ENCODE data around the gene TBL1X.
"Not testable (repeated sequence)": the region's sequence is repeated elsewhere in the genome, so short reads cannot be mapped to it uniquely, and the experiment has no call there.

Gene TBL1X

DNA sequence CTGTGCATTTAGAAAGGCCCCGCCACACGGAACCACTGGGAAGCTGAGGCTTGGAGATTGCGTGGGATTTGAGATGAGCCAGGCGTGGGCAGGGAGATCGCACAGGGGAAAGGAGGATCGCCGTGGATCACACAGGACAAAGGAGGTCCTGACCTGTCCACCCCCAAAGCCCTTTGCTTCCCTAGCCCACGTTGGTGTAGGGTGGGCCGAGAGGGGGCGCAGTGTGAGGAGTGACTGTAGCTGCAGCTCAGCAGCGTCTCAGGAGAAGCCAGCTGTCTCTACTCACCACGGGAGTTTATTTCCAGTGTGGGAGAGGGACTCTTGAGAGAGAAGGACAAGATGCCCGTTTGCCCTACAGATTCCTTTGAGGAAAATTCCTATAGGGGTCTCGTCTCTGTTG is 62.1 kb downstream of the TBL1X start:
- H3K4me3 ChIP-seq (ENCODE audit: low read length), result no peak overlapping the region
- no peak for DNase-seq (ENCODE audit: low read depth, low spot score)

DNA sequence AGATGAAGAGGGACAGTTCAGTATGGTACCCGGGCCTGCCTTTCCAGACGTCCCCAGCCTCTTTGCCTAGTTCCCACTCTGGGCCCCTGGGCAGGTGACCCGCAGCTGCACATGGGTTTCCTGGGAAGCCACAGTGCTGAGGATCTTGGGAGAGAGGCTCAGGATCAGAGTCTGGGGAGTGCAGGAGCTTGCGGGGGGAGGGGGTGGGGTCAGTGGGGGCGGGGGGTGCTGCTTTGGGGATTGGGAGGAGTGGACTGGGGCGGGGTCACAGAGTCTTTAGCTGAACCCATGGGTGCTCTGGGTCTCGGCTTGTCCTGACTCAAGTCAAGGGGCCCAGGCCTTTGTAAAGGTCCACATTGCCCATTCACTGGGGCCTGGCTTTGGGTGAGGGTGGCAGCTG is 63.6 kb downstream of the TBL1X start:
- no peak for DNase-seq (ENCODE audit: low read depth, low spot score)
- no peak overlapping the region for H3K4me3 ChIP-seq (ENCODE audit: low read length)

- H3K4me3 ChIP-seq (ENCODE audit: low read length), result no peak overlapping the region
- DNase-seq (ENCODE audit: low read depth, low spot score), result no peak
Measured at GRCh38 chrX:9529223-9529622, 64.4 kb downstream of the TBL1X start.

- no peak for DNase-seq (ENCODE audit: low read depth, low spot score)
- no peak overlapping the region for H3K4me3 ChIP-seq (ENCODE audit: low read length)
Measured at GRCh38 chrX:9530848-9531274, 66.0 kb downstream of the TBL1X start.

- no peak overlapping the region for H3K4me3 ChIP-seq (ENCODE audit: low read length)
- DNase-seq (ENCODE audit: low read depth, low spot score), result no peak
Measured at GRCh38 chrX:9532349-9532748, 67.5 kb downstream of the TBL1X start.

GRCh38 chrX:9533611-9534010 is 68.8 kb downstream of the TBL1X start:
- no peak overlapping the region for H3K4me3 ChIP-seq (ENCODE audit: low read length)
- no peak for DNase-seq (ENCODE audit: low read depth, low spot score)

GRCh38 chrX:9534686-9535085 is 69.8 kb downstream of the TBL1X start:
- H3K4me3 ChIP-seq (ENCODE audit: low read length), result no peak overlapping the region
- DNase-seq (ENCODE audit: low read depth, low spot score), result no peak

GRCh38 chrX:9535101-9535500 is 70.2 kb downstream of the TBL1X start:
- no peak overlapping the region for H3K4me3 ChIP-seq (ENCODE audit: low read length)
- no peak for DNase-seq (ENCODE audit: low read depth, low spot score)

DNA sequence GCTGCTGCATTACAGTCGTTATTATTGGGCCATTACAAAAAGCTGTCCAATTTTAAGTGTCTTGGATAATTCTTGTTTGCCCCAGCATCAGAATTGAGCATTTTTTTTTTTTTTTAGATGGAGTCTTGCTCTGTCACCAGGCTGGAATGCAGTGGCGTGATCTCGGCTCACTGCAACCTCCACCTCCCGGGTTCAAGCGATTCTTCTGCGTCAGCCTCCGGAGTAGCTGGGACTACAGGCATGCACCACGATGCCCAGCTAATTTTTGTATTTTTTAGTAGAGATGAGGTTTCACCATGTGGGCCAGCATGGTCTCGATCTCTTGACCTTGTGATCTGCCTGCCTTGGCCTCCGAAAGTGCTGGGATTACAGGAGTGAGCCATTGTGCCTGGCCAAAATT is 71.3 kb downstream of the TBL1X start:
- not testable (repeated sequence) for H3K4me3 ChIP-seq (ENCODE audit: low read length); DNase-seq (ENCODE audit: low read depth, low spot score)

DNA sequence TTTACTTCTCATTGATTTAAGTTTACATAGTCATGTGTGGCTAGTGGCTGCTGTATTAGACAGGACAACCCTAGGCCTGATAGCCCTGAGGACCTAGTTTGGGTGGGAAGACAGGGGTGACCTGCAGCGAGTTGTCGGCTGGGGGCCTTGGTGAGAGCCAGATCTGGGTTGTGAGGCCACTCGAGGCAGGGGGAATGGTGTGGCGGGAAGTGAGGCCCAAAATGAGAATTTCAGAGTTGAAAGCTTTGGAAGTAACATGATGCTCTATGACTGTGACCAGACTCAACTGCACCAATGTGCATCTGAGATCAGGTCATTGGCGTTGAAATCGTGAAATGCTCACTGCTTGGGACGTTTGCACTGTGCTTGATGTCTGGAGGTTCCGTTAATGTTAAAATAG is 72.9 kb downstream of the TBL1X start:
- no peak overlapping the region for H3K4me3 ChIP-seq (ENCODE audit: low read length)
- no peak for DNase-seq (ENCODE audit: low read depth, low spot score)

GRCh38 chrX:9538544-9539045 is 73.7 kb downstream of the TBL1X start:
- peak; percentile 55 for DNase-seq (ENCODE audit: low read depth, low spot score)
- H3K4me3 ChIP-seq (ENCODE audit: low read length), result no peak overlapping the region

DNA sequence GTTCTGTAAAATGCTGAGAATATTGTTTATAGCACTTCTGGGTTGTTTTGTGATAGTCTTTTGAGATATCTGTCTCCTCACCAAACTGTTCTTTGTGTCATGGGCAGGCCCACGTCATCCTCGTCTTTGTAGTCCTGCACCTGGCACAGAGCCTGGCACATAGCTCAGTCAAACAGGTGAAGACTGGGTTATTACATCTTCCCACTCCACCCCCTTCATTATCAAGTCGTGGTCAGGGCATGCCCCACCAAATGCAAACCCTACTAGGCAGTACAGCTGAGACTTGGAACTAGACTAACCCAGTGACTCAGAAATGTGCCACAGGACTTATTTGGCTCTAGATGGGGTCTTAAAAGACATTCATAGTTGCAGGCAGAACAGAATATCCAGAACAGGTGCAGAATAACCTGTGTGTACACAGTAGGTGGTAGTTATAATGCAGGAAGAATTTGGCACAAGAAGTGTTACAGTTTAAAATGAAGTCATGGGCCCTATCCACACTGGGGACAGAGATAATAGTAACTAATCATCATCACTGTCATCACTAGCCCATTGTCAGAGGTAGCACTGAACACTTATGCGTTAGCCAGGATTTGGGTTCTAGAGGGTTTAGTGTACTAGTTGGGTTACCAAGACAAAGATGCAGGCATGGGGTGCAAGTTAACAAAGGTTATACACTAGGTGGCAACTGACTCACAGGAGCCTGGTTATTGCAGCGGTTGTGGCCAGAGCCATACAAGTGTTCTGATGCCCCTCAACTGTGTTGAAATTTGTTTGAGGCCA is 74.9 kb downstream of the TBL1X start:
- DNase-seq (ENCODE audit: low read depth, low spot score), result peak; percentile 44
- no peak overlapping the region for H3K4me3 ChIP-seq (ENCODE audit: low read length)

GRCh38 chrX:9542106-9542760 is 77.4 kb downstream of the TBL1X start:
- DNase-seq (ENCODE audit: low read depth, low spot score), result no peak

GRCh38 chrX:9542761-9543111 is 77.9 kb downstream of the TBL1X start:
- no peak overlapping the region for H3K4me3 ChIP-seq (ENCODE audit: low read length)
- DNase-seq (ENCODE audit: low read depth, low spot score), result no peak

More at GRCh38 chrX:9542106-9542760, 77.4 kb downstream of the TBL1X start:
- H3K4me3 ChIP-seq (ENCODE audit: low read length), result no peak overlapping the region

DNA sequence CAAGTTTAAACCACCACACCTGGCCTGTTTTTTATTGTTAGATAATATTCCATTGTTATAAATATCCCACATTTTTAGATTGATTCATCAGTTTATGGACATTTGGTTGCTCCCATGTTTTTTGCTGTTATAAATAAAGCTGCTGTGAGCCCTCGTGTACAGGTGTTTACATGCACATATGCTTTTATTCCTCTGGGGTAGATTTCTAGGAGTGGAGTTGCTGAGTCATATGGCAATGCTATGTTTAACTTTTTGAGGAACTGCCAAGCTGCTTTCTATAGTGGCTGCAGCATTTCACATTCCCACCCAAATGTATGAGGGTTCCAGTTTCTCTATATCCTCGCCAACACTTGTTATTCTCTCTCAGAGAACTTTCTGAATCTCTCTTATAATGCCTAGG is 90.5 kb downstream of the TBL1X start:
- no peak overlapping the region for H3K4me3 ChIP-seq (ENCODE audit: low read length)
- DNase-seq (ENCODE audit: low read depth, low spot score), result no peak

- no peak overlapping the region for H3K4me3 ChIP-seq (ENCODE audit: low read length)
- no peak for DNase-seq (ENCODE audit: low read depth, low spot score)
Measured at GRCh38 chrX:9557091-9557490, 92.2 kb downstream of the TBL1X start.

GRCh38 chrX:9557521-9557920 is 92.7 kb downstream of the TBL1X start:
- no peak for DNase-seq (ENCODE audit: low read depth, low spot score)
- H3K4me3 ChIP-seq (ENCODE audit: low read length), result no peak overlapping the region

- DNase-seq (ENCODE audit: low read depth, low spot score), result no peak
- H3K4me3 ChIP-seq (ENCODE audit: low read length), result no peak overlapping the region
Measured at GRCh38 chrX:9558615-9559014, 93.8 kb downstream of the TBL1X start.

GRCh38 chrX:9560219-9560618 is 95.4 kb downstream of the TBL1X start:
- no peak for DNase-seq (ENCODE audit: low read depth, low spot score)
- H3K4me3 ChIP-seq (ENCODE audit: low read length), result no peak overlapping the region

- no peak overlapping the region for H3K4me3 ChIP-seq (ENCODE audit: low read length)
- DNase-seq (ENCODE audit: low read depth, low spot score), result no peak
Measured at GRCh38 chrX:9561199-9561598, 96.3 kb downstream of the TBL1X start.

DNA sequence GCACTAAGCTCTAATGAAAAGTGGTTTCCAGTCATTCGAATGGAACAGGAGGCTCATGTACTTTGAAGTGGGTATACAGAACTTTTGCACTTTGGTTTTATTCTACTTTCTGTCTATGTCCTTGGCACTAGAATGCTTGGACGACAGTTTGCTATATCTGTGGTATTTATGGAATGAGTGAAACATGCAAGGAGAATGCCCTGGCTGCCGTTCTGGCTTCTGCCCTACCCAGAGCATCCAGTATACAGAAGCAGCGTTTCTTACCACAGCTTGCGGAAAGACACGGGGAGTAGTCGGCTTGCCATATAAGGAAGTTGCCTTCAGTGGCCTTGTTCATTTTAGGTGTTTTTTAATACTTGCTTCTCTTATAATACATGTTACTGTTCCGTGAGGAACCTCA is 98.0 kb downstream of the TBL1X start:
- no peak for DNase-seq (ENCODE audit: low read depth, low spot score)
- no peak overlapping the region for H3K4me3 ChIP-seq (ENCODE audit: low read length)
